ENCODE results near the gene THAP9.
"Not testable (repeated sequence)": the region's sequence is repeated elsewhere in the genome, so short reads cannot be mapped to it uniquely, and the experiment has no call there.

The THAP9 gene

GRCh38 chr4:82900411-82901182 is at the start of gene THAP9:
THAP9 (plus strand) TSS chr4:82900735; CDS start chr4:82900803, 68 bp downstream.
- DNase-seq = peak; percentile 96

GRCh38 chr4:82851318-82851717 is 49.2 kb upstream of the THAP9 start:
- no peak for DNase-seq

- DNase-seq = no peak
Observed at GRCh38 chr4:82851885-82852750, 48.4 kb upstream of the THAP9 start.

DNA sequence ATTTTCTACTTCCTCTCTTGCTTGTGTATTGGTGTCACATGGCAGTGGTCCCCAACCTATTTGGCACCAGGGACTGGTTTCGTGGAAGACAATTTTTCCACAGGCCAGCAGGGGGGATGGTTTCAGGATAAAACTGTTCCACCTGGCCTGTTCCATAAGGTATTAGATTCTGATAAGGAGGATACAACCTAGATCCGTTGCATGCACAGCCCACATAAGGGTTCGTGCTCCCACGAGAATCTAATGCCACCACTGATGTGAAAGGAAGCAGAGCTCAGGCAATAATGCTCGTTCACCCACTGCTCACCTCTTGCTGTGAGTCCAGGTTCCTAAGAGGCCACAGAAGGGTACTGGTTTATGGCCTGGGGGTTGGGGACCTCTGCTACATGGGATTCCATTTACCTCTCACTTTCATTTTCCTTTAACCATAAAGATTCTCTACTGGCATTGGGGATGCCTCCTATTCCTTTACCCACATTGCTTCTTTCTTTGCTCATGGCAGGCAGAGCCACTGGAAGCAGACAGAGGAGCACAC is 47.7 kb upstream of the THAP9 start:
- no peak for DNase-seq

GRCh38 chr4:82860487-82860886 is 40.0 kb upstream of the THAP9 start:
- not testable (repeated sequence) for DNase-seq

DNA sequence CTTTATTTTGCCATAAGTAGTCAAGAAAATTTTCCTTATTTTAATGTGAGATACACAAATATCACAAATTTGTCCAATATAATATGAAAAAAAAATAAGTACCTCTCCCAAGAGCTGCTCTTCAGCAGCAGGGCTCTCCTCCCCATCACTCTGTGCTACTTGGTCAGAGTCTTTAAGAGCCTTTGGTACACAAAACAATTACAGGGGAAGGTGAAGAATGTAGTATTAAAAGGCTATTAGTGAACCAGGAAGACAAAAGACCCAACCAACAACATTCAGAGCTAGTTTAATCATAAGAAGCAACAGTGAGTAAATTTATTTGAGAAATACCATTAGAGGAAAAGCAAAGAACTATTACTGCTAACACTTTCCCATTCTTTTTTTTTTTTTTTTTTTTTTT is 39.0 kb upstream of the THAP9 start:
- DNase-seq = no peak

DNA sequence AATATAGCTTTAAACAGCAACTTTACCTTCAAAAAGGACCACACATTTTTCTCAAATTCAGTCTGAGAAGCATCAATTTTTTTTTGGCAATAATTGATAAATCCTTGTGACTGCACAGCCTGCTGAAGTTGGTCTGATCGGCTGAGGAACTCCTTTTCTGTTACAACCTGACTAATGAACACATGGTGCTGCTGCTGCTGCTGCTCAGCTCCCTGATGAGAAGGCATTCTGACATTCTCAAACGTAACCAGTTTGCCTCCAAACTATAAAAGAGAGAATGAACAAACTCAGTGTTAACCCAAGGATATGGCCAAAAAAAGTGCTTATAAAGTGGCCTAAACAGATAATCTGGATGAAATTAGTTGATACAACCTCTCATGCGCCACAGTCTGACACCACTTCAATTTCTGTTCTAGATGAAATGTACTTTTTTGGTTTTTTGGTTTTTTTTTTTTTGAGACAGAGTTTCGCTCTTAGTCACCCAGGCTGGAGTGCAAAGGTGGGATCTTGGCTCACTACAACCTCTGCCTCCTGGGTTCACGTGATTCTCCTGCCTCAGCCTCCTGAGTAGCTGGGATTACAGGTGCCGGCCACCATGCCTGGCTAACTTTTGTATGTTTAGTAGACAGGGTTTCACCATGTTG is 36.1 kb upstream of the THAP9 start:
- DNase-seq = no peak

- no peak for DNase-seq
Observed at GRCh38 chr4:82865592-82865991, 34.9 kb upstream of the THAP9 start.

DNA sequence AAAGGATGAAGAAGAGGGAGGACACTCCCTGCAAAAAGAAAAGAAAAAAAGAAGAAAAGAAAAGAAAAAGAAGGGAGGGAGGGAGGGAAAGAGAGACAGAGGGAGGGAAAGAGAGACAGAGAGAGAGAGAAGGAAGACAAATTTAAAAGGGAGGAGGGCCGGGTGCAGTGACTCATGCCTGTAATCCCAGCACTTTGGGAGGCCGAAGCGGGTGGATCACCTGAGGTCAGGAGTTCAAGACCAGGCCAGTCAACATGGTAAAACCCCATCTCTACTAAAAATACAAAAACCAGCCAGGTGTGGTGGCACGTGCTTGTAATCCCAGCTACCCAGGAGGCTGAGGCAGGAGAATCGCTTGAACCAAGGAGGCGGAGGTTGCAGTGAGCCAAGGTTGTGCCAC is 34.5 kb upstream of the THAP9 start:
- not testable (repeated sequence) for DNase-seq

GRCh38 chr4:82866706-82867385 is 33.7 kb upstream of the THAP9 start:
- no peak for DNase-seq

- no peak for DNase-seq
Observed at GRCh38 chr4:82868572-82868971, 32.0 kb upstream of the THAP9 start.

DNA sequence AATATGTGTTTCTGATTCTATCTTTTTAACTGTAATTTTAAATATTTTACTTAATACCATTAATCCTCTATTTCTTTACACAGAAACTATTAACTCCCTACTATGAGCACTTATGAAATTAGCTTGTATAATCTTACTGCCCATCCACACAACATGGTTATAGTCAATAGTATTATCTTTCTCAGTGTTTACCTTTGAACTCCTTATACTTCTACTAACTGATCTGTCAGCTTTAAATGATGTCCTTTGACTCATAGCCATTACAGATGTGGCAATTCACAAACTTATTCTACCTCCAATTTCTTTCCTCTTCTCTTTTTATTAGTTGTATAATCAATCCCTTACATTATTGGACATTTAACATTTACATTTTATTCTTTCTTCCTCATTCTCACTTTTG is 15.1 kb upstream of the THAP9 start:
- no peak for DNase-seq

GRCh38 chr4:82886147-82886942 is 14.2 kb upstream of the THAP9 start:
- DNase-seq = no peak

DNA sequence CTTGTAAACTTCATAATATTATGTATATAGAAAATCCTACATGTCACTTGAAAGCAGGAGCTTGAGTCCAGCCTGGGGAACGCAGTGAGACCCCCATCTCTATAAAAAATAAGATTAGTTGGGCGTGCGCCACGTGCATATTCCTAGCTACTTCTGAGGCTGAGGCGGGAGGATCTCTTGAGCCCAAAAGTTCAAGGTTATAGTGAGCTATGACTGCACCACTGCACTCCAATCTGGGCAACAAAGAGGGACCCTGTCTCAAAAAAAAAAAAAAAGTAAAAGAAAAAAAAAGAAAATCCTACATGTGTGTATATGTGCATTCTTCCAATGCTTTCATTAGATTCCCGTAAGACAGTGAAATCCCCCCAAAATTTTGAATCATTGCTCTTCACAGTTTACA is 11.2 kb upstream of the THAP9 start:
- DNase-seq = no peak

DNA sequence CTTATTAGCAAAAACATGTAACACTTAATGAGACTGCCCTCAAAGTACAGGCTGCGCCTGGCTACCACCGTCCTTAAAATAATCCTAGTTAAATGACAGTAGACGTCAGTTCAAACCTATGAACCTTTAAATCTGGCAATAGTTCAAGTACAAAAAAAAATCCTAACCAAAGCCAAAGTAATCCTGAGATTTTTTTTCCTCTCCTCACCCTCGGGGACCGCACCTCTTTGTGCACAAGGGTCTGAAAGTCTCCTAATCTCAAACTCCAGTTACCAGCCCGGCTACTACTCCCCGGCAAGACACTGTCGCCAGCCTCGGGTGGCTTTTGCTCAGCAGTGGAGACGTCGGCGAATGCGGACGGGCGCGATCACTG is 10.0 kb upstream of the THAP9 start:
- no peak for DNase-seq

DNA sequence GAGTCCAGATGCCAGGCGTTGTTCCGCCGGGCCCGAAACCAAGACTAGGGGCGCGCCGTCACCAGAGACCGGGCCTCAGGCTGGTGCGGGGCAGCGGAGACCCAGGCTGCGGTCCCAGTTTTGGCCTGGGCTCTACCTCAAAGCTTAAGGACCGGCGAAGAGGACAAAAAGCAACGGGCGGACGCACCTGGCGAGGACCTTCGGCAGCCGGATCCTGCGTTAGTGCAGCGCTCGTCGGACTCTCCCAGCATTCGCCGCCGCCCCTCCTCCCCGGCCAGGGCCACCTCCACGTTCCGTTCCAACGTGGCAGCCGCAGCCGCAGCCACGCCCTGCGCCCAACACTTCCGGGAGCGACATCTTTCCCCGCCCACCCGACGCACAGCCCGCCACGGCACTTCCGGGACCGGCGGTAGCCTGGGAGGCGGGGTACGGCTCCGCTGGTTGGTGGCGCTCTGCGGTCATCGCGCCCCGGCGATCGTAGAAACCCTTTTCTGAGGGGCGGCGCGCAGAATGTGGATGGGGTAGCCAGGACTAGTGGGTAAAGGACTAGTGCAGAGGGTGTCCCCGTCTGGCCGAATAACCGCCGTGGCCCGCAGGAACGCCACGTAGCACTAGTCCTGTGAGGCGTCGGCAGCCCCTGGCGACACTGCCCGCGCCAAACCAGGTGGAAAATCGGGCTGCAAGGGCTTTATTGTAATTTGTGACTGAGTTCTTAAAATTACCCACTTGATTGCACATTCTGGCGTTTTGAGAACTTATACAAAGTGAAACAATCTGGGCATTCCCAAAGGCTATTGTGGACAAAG is 9.4 kb upstream of the THAP9 start, which contains the start of gene SEC31A:
TSS of gene SEC31A (minus strand) at position 253 of the 806 bp plus-strand sequence. CDS start 9,217 bp downstream, outside the sequence.
- peak; percentile 87 for DNase-seq

GRCh38 chr4:82891707-82892466 is 8.6 kb upstream of the THAP9 start:
- DNase-seq = no peak

- no peak for DNase-seq
Observed at GRCh38 chr4:82892467-82892802, 8.1 kb upstream of the THAP9 start.

DNA sequence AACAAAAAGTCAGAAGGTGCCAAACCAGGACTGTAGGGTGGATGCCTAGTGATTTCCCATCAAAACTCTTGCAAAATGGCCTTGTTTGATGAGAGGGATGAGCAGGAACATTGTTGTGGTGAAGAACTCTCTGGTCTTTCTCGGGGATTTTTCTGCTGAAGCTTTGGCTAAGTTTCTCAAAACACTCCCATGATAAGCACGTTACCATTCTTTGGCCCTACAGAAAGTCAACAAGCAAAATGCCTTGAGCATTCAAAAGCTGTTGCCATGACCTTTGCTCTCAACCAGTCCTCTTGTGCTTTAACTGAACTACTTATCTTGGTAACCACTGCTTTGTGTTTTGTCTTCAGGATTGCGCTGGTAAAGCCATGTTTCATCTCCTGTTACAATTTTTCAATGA is 6.6 kb upstream of the THAP9 start:
- no peak for DNase-seq

GRCh38 chr4:82896755-82897154 is 3.8 kb upstream of the THAP9 start:
- DNase-seq = no peak
